ENCODE data around the gene PEBP1. TPM values are rescaled to one million over a fixed set of nuclear protein-coding genes. Genes with fewer than 3 reads are reported as not detected.

PEBP1 gene
- total RNA-seq, 1 donor from 2014 or later, result 124 TPM

DNA sequence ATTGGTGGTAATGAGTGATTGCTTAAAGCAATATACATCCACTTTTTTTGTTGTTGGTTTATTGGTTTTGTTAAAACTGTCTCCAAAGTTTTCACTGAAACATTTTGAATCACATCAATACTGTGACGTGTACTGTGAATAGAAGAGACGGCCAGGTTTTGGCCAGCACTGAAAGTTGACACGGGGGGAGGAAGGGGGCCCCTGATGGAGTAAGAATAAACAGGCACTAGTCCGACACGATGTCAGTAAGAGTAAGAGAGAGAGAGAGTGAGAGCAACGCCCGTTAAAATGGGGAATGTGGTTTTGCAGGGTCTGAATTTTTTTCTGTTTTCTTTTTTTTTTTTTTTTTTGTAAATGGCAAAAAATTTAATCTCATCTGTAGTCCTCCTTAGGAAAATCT, 14.7 kb downstream of the PEBP1 start:
- no peaks in the 10 kb centered on the region for H3K9me3 ChIP-seq (ENCODE audit: control insufficient read depth in 3 of 3, low read length in 3 of 3)
- peaks cover 0 to 3% (median 2%) of the 10 kb centered on the region in 3 donors for H3K4me1 ChIP-seq (ENCODE audit: control insufficient read depth in 3 of 3, insufficient read depth in 3 of 3, low read length in 3 of 3)
- H3K27ac ChIP-seq (ENCODE audit: low read depth, low read length), result no peak overlapping the region
- no peaks in the 10 kb centered on the region for H3K27me3 ChIP-seq (ENCODE audit: control insufficient read depth in 3 of 3, insufficient read depth in 3 of 3, low read length in 3 of 3)
- H3K9ac ChIP-seq (ENCODE audit: low read depth in 1 of 3, low read length in 3 of 3), result no peak overlapping the region
- peaks cover 14 to 31% (median 28%) of the 10 kb centered on the region in 3 donors for H3K36me3 ChIP-seq (ENCODE audit: control insufficient read depth in 3 of 3, insufficient read depth in 3 of 3, low read length in 3 of 3)
- no peak overlapping the region for H3K4me3 ChIP-seq (ENCODE audit: low read length in 3 of 3)

- peaks cover 11 to 28% (median 26%) of the 10 kb centered on the region in 3 donors for H3K36me3 ChIP-seq (ENCODE audit: control insufficient read depth in 3 of 3, insufficient read depth in 3 of 3, low read length in 3 of 3)
- no peaks in the 10 kb centered on the region for H3K9me3 ChIP-seq (ENCODE audit: control insufficient read depth in 3 of 3, low read length in 3 of 3)
- no peak overlapping the region for H3K4me3 ChIP-seq (ENCODE audit: low read length in 3 of 3)
- H3K27ac ChIP-seq (ENCODE audit: low read depth, low read length), result no peak overlapping the region
- H3K27me3 ChIP-seq (ENCODE audit: control insufficient read depth in 3 of 3, insufficient read depth in 3 of 3, low read length in 3 of 3), result no peaks in the 10 kb centered on the region
- peaks cover 0 to 3% (median 2%) of the 10 kb centered on the region in 3 donors for H3K4me1 ChIP-seq (ENCODE audit: control insufficient read depth in 3 of 3, insufficient read depth in 3 of 3, low read length in 3 of 3)
- no peak overlapping the region for H3K9ac ChIP-seq (ENCODE audit: low read depth in 1 of 3, low read length in 3 of 3)
These were observed 15.8 kb downstream of the PEBP1 start for GRCh38 chr12:118151755-118152154.

DNA sequence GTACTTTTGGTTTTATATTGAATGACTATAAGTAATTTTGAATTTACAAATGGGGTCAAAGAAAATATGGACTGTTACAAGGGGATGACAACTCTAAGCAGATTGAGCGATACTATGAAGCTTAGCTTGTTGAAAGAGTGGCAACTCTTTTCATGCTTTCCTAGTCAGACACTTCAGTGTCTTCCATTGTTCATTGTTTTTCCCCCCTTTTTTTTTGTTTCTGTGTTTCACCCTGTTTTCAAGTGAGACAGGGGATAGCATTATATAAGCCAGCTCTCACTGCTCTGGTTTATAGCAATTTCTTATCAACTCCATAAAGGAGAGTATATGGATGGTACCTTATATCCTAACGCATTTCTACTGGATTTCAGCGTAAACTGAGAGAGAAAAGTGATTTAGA, 24.6 kb downstream of the PEBP1 start:
- H3K9ac ChIP-seq (ENCODE audit: low read depth in 1 of 3, low read length in 3 of 3), result no peak overlapping the region
- no peaks in the 10 kb centered on the region for H3K4me1 ChIP-seq (ENCODE audit: control insufficient read depth in 3 of 3, insufficient read depth in 3 of 3, low read length in 3 of 3)
- peaks cover 28 to 45% (median 38%) of the 10 kb centered on the region in 3 donors for H3K36me3 ChIP-seq (ENCODE audit: control insufficient read depth in 3 of 3, insufficient read depth in 3 of 3, low read length in 3 of 3)
- H3K27me3 ChIP-seq (ENCODE audit: control insufficient read depth in 3 of 3, insufficient read depth in 3 of 3, low read length in 3 of 3), result no peaks in the 10 kb centered on the region
- no peak overlapping the region for H3K27ac ChIP-seq (ENCODE audit: low read depth, low read length)
- H3K4me3 ChIP-seq (ENCODE audit: low read length in 3 of 3), result no peak overlapping the region
- H3K9me3 ChIP-seq (ENCODE audit: control insufficient read depth in 3 of 3, low read length in 3 of 3), result no peaks in the 10 kb centered on the region

- no peak overlapping the region for H3K4me3 ChIP-seq (ENCODE audit: low read length in 3 of 3)
- H3K4me1 ChIP-seq (ENCODE audit: control insufficient read depth in 3 of 3, insufficient read depth in 3 of 3, low read length in 3 of 3), result no peaks in the 10 kb centered on the region
- no peak overlapping the region for H3K27ac ChIP-seq (ENCODE audit: low read depth, low read length)
- peaks cover 21 to 36% (median 23%) of the 10 kb centered on the region in 3 donors for H3K36me3 ChIP-seq (ENCODE audit: control insufficient read depth in 3 of 3, insufficient read depth in 3 of 3, low read length in 3 of 3)
- H3K9ac ChIP-seq (ENCODE audit: low read depth in 1 of 3, low read length in 3 of 3), result no peak overlapping the region
- H3K27me3 ChIP-seq (ENCODE audit: control insufficient read depth in 3 of 3, insufficient read depth in 3 of 3, low read length in 3 of 3), result no peaks in the 10 kb centered on the region
- no peaks in the 10 kb centered on the region for H3K9me3 ChIP-seq (ENCODE audit: control insufficient read depth in 3 of 3, low read length in 3 of 3)
These were observed 29.0 kb downstream of the PEBP1 start for GRCh38 chr12:118164798-118165486.

DNA sequence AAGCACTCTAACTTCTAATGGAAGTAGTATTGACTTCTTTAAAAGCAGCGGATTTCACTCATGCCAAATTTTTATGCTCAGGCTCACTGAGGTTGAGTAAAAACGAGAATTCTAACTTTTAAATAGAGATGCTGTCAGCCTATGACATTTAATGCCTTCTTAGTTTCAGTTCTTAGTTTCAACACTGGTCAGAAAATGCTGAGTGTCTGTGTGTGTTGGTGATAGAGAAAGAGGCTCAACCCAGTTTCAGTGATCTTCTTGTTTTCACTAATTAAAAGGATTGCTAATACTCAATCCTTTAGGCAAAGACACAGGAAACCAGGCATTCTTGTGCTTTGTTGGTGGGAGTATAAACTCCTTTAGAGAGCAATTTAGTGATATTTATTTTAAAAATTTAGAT, 31.0 kb downstream of the PEBP1 start:
- H3K4me3 ChIP-seq (ENCODE audit: low read length in 3 of 3), result no peak overlapping the region
- H3K36me3 ChIP-seq (ENCODE audit: control insufficient read depth in 3 of 3, insufficient read depth in 3 of 3, low read length in 3 of 3), result peaks cover 19 to 33% (median 23%) of the 10 kb centered on the region in 3 donors
- H3K9me3 ChIP-seq (ENCODE audit: control insufficient read depth in 3 of 3, low read length in 3 of 3), result no peaks in the 10 kb centered on the region
- no peak overlapping the region for H3K9ac ChIP-seq (ENCODE audit: low read depth in 1 of 3, low read length in 3 of 3)
- H3K27ac ChIP-seq (ENCODE audit: low read depth, low read length), result no peak overlapping the region
- no peaks in the 10 kb centered on the region for H3K4me1 ChIP-seq (ENCODE audit: control insufficient read depth in 3 of 3, insufficient read depth in 3 of 3, low read length in 3 of 3)
- H3K27me3 ChIP-seq (ENCODE audit: control insufficient read depth in 3 of 3, insufficient read depth in 3 of 3, low read length in 3 of 3), result no peaks in the 10 kb centered on the region

DNA sequence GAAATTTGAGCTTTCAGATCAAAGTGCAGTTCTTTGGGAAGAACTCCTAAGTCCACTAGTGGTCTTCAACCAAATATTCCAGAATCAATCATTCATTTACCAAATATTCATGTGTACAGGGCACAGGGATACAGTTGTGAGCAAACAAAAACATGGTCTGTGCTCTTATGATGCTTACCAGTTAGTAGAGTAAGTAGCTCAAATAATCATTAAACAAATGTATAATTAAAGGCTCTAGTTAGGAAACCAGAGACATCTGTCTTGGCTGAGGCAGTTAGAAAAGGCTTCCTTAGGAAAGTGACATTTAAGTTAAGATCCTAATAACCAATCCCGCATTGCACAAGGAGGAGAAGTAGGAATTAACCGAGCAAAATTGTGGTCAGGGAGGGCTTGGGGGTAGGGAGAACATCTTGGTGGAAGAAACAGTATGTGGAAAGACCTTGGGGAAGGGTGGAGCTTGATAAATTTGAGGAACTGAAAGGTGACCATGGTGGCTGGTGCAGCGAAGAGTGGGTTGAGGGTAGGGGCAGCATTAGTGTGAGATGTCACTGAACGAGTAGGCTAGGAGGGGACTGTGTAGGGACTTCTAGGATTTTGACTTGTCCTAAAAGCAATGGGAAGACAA, 40.0 kb downstream of the PEBP1 start:
- Histone ChIP-seq H3K9ac (ENCODE audit: low read depth in 1 of 3, low read length in 3 of 3) (no peak overlapping the region), H3K36me3 (ENCODE audit: control insufficient read depth in 3 of 3, insufficient read depth in 3 of 3, low read length in 3 of 3) (peaks cover 30 to 50% (median 43%) of the 10 kb centered on the region in 3 donors), H3K27ac (ENCODE audit: low read depth, low read length) (no peak overlapping the region), H3K9me3 (ENCODE audit: control insufficient read depth in 3 of 3, low read length in 3 of 3) (no peaks in the 10 kb centered on the region), H3K4me1 (ENCODE audit: control insufficient read depth in 3 of 3, insufficient read depth in 3 of 3, low read length in 3 of 3) (no peaks in the 10 kb centered on the region), H3K4me3 (ENCODE audit: low read length in 3 of 3) (no peak overlapping the region), H3K27me3 (ENCODE audit: control insufficient read depth in 3 of 3, insufficient read depth in 3 of 3, low read length in 3 of 3) (no peaks in the 10 kb centered on the region)

DNA sequence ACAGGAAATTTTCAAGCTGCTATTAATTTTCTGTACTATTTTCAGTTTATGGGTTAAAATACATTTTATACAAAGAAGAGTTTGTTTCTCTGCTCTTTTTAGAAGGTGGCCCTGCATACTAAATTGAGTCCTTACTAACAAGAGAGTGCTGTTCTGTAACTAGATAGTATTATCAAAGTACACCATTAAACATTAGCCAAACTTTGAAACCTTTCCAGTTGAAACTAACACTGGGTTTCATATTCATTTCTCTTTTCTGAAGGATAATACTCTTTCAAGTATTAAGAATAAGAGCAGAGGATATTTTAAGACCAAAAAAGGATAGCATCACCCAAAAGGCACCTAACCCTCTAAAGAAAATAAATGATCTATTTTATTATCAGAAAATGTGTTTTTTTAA, 47.2 kb downstream of the PEBP1 start:
- H3K4me3 ChIP-seq (ENCODE audit: low read length in 3 of 3), result no peak overlapping the region
- peak overlapping the region; percentile 6 for H3K27ac ChIP-seq (ENCODE audit: low read depth, low read length)
- H3K27me3 ChIP-seq (ENCODE audit: control insufficient read depth in 3 of 3, insufficient read depth in 3 of 3, low read length in 3 of 3), result no peaks in the 10 kb centered on the region
- peaks cover 8 to 17% (median 16%) of the 10 kb centered on the region in 3 donors for H3K4me1 ChIP-seq (ENCODE audit: control insufficient read depth in 3 of 3, insufficient read depth in 3 of 3, low read length in 3 of 3)
- H3K9ac ChIP-seq (ENCODE audit: low read depth in 1 of 3, low read length in 3 of 3), result peak overlapping the region in 2 of 3 donors; percentile 9 to 36
- peaks cover 14 to 16% (median 16%) of the 10 kb centered on the region in 3 donors for H3K36me3 ChIP-seq (ENCODE audit: control insufficient read depth in 3 of 3, insufficient read depth in 3 of 3, low read length in 3 of 3)
- H3K9me3 ChIP-seq (ENCODE audit: control insufficient read depth in 3 of 3, low read length in 3 of 3), result no peaks in the 10 kb centered on the region

DNA sequence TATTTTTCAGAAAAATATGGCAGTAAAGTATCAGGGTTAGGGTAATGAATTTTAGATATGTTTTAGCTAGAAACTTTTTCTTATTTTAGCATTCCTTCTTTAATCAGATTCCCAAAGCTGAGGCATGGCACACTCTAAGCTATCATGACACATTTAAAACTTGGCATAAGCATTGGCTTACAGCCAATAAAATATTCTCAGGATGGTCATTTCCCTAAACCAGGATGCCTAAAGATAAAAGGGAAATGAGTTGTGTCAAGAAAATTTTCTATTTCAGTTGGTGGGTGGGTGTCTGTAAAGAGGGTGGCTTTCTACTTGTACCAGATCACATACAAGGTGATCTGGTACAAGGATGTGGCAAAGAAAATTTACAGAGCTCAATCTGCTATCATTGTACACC, 47.8 kb downstream of the PEBP1 start:
- no peaks in the 10 kb centered on the region for H3K9me3 ChIP-seq (ENCODE audit: control insufficient read depth in 3 of 3, low read length in 3 of 3)
- H3K4me3 ChIP-seq (ENCODE audit: low read length in 3 of 3), result no peak overlapping the region
- H3K27ac ChIP-seq (ENCODE audit: low read depth, low read length), result no peak overlapping the region
- peak overlapping the region in 1 of 3 donors; percentile 9 for H3K9ac ChIP-seq (ENCODE audit: low read depth in 1 of 3, low read length in 3 of 3)
- no peaks in the 10 kb centered on the region for H3K27me3 ChIP-seq (ENCODE audit: control insufficient read depth in 3 of 3, insufficient read depth in 3 of 3, low read length in 3 of 3)
- H3K4me1 ChIP-seq (ENCODE audit: control insufficient read depth in 3 of 3, insufficient read depth in 3 of 3, low read length in 3 of 3), result peaks cover 10 to 21% (median 19%) of the 10 kb centered on the region in 3 donors
- H3K36me3 ChIP-seq (ENCODE audit: control insufficient read depth in 3 of 3, insufficient read depth in 3 of 3, low read length in 3 of 3), result peaks cover 14 to 16% (median 15%) of the 10 kb centered on the region in 3 donors

DNA sequence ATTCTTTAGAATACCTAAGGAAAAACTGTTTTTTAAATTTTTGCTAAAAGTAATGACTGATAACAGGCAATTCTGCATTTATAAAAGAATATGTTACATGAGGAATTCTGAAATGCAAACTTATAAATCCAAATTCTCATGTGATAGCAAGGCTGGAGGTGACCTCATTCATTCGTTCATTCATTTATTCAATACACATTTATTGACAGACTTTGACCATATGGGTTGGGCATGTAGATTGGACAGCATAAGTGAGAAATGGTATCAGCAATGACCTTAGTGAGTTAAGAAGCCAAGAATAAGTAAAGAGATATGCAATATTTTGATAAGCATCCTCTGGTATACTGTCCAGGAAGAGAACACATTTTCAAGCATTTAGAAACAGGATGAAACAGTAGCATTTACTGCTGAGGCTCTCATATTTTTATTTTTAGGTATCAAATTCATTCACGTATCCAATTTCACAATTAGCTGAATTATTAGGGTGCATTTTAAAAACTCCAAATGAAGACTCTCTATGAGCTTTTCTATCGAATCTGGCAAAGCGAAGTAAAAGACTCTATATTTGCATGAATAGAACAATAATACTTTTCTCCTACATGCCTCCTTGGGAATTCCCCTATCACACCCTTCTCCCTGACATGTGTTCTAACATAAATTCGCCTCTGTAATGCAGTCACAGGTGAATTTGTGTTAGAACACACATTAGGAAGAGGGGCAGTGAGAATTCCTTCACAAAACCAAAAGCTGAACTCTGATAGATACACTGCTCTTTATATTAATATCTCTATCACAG, 49.9 kb downstream of the PEBP1 start:
- Histone ChIP-seq H3K9me3 (ENCODE audit: control insufficient read depth in 3 of 3, low read length in 3 of 3) (no peaks in the 10 kb centered on the region), H3K4me1 (ENCODE audit: control insufficient read depth in 3 of 3, insufficient read depth in 3 of 3, low read length in 3 of 3) (peaks cover 17 to 30% (median 24%) of the 10 kb centered on the region in 3 donors), H3K4me3 (ENCODE audit: low read length in 3 of 3) (no peak overlapping the region), H3K27me3 (ENCODE audit: control insufficient read depth in 3 of 3, insufficient read depth in 3 of 3, low read length in 3 of 3) (no peaks in the 10 kb centered on the region), H3K36me3 (ENCODE audit: control insufficient read depth in 3 of 3, insufficient read depth in 3 of 3, low read length in 3 of 3) (peaks cover 5 to 8% (median 5%) of the 10 kb centered on the region in 3 donors), H3K27ac (ENCODE audit: low read depth, low read length) (no peak overlapping the region), H3K9ac (ENCODE audit: low read depth in 1 of 3, low read length in 3 of 3) (no peak overlapping the region)
